ENCODE results near the gene SPRR2B. TPM values are rescaled to one million over a fixed set of nuclear protein-coding genes. Genes with fewer than 3 reads are reported as not detected.
"Not testable (repeated sequence)": the region's sequence is repeated elsewhere in the genome, so short reads cannot be mapped to it uniquely, and the experiment has no call there.

The SPRR2B gene
- total RNA-seq, 1 donor from 2014 or later, result not detected

DNA sequence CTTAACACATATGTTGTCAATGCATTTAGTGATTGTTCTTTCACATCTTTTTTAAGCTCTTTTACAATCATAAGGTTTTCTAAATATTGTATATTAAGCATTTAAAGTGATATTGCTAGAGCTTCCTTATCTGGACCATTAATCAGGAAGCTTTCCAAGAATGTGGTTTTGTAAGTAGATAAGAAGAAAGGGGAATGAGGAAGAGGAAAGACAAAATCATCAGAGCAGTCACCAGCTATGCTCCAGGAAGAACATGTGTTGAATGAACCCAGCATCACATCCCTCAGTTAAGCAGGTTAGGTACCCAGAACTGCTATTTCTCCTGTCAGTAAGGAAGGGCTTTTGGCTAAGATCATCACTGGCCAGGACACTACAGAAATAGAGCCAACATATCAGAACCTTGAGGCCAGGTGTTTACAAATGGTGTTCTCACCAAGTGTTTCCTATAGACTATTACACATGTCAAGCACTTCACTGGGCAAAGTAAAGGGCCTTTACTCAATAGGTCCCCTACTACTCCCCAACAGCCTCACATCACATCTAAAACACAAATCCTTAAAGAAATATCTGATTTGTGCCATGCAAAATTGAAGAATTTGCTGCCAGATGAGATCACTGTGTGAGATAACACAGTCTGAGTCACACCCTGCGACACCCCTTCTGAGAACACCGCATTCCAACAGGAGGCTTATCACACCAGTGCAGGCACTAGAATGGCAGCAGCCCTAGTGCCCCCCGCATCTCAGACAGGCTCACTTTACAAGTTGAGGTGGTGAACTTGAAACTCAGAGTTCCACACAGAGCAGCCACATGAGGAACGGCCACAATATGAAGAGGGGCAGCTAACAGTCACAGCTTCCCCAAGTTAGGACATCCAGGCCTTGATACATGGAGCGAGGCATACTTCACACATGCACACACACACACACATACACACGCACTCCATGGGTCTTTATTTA lies 12.3 kb downstream of the SPRR2B start:
- H3K36me3 Mint-ChIP-seq (ENCODE audit: low read depth), result no peaks in the 10 kb centered on the region
- H3K9me3 Mint-ChIP-seq, result no peaks in the 10 kb centered on the region
- H3K27me3 Mint-ChIP-seq, result peaks cover 14% of the 10 kb centered on the region
- H3K4me3 Mint-ChIP-seq, result no peak overlapping the region
- intact Hi-C loops (cut with micrococcal nuclease), result no loop called here
- no peaks in the 10 kb centered on the region for H3K4me1 Mint-ChIP-seq
- H3K27ac Mint-ChIP-seq, result no peak overlapping the region
- DNase-seq, result no peak

DNA sequence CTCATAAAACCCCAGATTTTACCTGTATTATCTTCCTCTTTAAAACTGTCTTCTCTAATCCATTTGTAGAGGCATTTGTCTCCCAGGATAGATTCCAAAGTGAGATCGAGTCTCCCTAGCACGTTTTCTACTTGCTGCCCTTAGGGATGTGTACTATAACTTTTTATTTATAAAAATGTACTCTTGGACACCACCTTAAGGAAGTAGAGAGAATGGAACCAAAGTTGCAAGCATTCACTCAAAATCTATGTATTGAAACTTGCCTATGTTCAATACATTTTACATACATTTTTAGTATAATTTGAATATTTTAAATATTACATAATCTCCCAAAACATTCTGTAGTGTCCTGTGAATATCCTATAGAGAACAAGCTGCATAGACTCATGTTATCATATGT lies 13.3 kb downstream of the SPRR2B start:
- H3K4me1 Mint-ChIP-seq, result no peaks in the 10 kb centered on the region
- H3K9me3 Mint-ChIP-seq, result no peaks in the 10 kb centered on the region
- no peaks in the 10 kb centered on the region for H3K36me3 Mint-ChIP-seq (ENCODE audit: low read depth)

DNA sequence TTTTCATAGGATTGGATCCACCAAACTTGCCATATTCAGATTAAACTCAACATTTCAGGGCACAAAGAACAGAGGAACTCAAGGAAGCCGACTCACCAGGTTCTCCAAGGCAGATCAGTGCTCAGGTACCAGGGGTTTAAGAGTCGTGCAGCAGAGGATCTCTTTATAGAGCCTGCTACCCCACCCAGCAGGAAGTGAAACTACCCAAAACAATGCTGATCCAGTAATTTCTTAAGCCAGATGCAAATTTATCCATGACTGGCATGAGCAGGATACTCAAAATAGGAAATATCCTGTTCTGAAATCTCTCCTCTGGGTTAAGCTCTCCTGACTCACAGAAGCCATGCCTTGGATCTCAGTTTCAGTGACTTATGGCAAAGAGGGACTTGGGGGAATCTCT lies 14.0 kb downstream of the SPRR2B start, which contains the start of gene SPRR2A:
TSS of gene SPRR2A (minus strand) at position 138 of the 400 bp plus-strand sequence. CDS start 777 bp downstream, outside the sequence.
- peaks cover 18% of the 10 kb centered on the region for H3K27me3 Mint-ChIP-seq
- no peaks in the 10 kb centered on the region for H3K9me3 Mint-ChIP-seq
- intact Hi-C loops (cut with micrococcal nuclease), result no loop called here
- no peak within 1 kb of the TSS for H3K27ac Mint-ChIP-seq
- no peak for DNase-seq
- H3K36me3 Mint-ChIP-seq (ENCODE audit: low read depth), result no peaks in the 10 kb centered on the region
- no peak within 1 kb of the TSS for H3K4me3 Mint-ChIP-seq
- H3K4me1 Mint-ChIP-seq, result no peaks in the 10 kb centered on the region

More for the DNA sequence above, 13.3 kb downstream of the SPRR2B start:
- DNase-seq, result no peak
- Mint-ChIP-seq H3K4me3 (no peak overlapping the region), H3K27ac (no peak overlapping the region), H3K27me3 (peaks cover 17% of the 10 kb centered on the region)
- intact Hi-C loops (cut with micrococcal nuclease), result no loop called here

DNA sequence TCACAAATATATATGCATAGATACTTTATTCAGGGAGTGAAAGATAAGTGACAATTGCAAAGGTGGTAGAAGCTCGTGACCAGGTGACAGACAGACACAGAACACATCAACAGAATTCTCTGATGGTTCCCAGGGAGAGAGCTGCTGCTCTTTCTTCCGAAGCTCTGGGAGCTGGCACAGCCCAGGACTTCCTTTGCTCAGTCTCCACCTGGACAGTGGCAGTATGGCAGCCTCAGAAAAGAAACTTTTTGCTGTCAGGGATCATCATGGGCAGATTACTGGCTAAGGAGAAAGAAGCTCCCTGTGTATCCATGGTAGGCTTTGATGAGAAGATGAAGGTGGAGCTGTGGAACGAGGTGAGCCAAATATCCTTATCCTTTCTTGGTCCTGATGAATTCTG lies 15.3 kb downstream of the SPRR2B start:
- DNase-seq; H3K36me3 Mint-ChIP-seq (ENCODE audit: low read depth); H3K9me3 Mint-ChIP-seq; H3K4me3 Mint-ChIP-seq; H3K4me1 Mint-ChIP-seq; intact Hi-C loops (cut with micrococcal nuclease); H3K27ac Mint-ChIP-seq: not testable (repeated sequence)
- peaks cover 22% of the 10 kb centered on the region for H3K27me3 Mint-ChIP-seq

DNA sequence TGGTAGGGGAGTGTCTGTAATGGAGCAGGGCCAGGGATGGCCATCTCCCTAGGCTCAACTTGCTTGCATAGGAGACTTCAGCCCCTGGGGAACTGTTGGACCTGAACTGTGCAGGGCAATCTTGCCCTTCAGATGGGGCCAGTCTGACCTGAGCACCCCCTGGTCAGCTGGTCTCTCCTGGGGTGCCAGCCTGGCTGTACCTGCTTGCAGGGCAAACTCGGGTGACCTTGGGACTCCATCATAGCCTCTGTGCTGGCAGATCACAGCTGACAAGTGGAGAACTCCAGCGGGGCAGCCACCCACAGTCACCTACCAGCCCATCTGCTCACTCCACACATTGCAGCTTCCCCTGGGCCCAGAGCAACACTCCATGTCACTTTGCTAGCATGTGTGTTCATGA lies 22.2 kb downstream of the SPRR2B start:
- peaks cover 21% of the 10 kb centered on the region for H3K27me3 Mint-ChIP-seq
- H3K4me3 Mint-ChIP-seq, result no peak overlapping the region
- H3K36me3 Mint-ChIP-seq (ENCODE audit: low read depth), result no peaks in the 10 kb centered on the region
- DNase-seq, result no peak
- no peaks in the 10 kb centered on the region for H3K9me3 Mint-ChIP-seq
- no peaks in the 10 kb centered on the region for H3K4me1 Mint-ChIP-seq
- intact Hi-C loops (cut with micrococcal nuclease), result no loop called here
- no peak overlapping the region for H3K27ac Mint-ChIP-seq

DNA sequence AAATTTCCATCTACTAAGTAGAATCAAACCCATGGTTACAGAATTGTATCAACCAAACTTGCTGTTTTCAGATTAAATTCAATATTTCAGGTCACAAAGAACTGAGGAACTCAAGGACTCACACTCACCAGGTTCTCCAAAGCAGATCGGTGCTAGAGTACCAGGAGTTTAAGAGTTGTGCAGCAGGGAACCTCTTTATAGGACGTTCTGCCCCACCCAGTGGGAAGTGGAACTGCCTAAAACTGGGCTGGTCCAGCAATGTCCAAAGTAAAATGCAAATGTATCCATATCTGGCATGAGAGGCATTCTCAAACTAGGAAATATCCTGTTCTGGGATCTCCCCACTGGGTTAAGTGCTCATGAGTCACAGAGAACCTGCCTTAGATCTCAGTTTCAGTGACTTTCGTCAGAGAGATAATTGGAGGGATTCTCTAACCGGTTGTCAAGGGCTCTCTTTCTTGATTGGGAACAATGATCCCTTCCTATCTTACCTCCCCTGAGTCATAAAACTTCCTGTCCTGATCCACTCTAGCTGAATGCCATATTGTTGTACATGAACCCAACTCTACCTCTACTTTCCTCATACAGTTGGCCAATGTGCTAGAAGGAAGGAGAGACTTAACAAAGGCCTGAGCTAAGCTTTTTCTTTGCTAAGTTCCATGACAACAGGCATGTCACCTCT lies 30.3 kb downstream of the SPRR2B start, which contains the start of gene SPRR2D:
TSS of gene SPRR2D (minus strand) at position 171 of the 682 bp plus-strand sequence. CDS start 774 bp downstream, outside the sequence.
- H3K9me3 Mint-ChIP-seq, result no peaks in the 10 kb centered on the region
- H3K27ac Mint-ChIP-seq, result no peak within 1 kb of the TSS
- intact Hi-C loops (cut with micrococcal nuclease), result no loop called here
- H3K4me3 Mint-ChIP-seq, result no peak within 1 kb of the TSS
- H3K27me3 Mint-ChIP-seq, result peaks cover 14% of the 10 kb centered on the region
- no peaks in the 10 kb centered on the region for H3K36me3 Mint-ChIP-seq (ENCODE audit: low read depth)
- DNase-seq, result no peak
- no peaks in the 10 kb centered on the region for H3K4me1 Mint-ChIP-seq

DNA sequence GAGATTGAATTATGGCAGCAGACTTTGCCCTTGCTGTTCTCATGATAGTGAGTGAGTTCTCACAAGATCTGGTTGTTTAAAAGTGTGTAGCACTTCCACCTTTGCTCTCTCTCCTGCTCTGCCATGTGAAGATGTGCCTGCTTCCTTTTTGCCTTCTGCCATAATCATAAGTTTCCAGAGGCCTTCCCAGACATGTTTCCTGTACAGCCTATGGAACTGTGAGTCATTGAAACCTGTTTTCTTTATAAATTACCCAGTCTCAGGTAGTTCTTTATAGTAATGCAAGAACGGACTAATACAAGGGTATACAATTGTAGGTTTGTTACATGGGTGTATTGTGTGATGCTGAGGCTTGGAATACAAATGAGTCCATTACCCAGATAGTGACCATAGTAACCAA lies 36.2 kb downstream of the SPRR2B start:
- no peak overlapping the region for H3K27ac Mint-ChIP-seq
- intact Hi-C loops (cut with micrococcal nuclease), result no loop called here

DNA sequence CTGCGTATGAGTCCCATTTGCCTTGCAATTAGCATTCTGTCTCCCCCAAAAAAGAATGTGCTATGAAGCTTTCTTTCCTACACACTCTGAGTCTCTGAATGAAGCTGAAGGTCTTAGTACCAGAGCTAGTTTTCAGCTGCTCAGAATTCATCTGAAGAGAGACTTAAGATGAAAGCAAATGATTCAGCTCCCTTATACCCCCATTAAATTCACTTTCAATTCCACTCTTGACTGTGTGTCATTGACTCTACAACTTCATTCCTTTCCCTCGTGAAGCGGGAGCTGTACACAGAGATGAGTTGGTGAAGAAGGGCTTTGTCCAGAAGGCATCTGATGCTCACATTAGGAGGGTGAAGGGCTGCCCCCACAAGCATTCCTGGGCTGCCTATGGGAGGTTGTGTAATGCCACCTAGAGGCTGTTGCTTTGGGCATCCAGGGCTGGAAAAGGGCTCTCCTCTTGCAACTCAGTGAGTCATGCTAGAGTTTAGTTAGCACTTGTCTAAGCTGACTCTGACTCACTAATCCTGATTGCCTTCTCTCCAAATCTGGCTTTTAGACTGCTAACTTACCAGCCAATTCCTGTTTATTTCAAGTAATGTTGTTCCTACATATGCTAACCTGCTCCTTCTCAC lies 38.6 kb downstream of the SPRR2B start:
- Mint-ChIP-seq H3K9me3 (no peaks in the 10 kb centered on the region), H3K4me1 (no peaks in the 10 kb centered on the region), H3K36me3 (ENCODE audit: low read depth) (no peaks in the 10 kb centered on the region), H3K27me3 (peaks cover 8% of the 10 kb centered on the region), H3K4me3 (no peak overlapping the region), H3K27ac (no peak overlapping the region)
- intact Hi-C loops (cut with micrococcal nuclease), result no loop called here
- DNase-seq, result no peak

More for the DNA sequence above, 36.2 kb downstream of the SPRR2B start:
- no peak for DNase-seq
- H3K36me3 Mint-ChIP-seq (ENCODE audit: low read depth), result no peaks in the 10 kb centered on the region
- H3K4me1 Mint-ChIP-seq, result no peaks in the 10 kb centered on the region
- H3K9me3 Mint-ChIP-seq, result no peaks in the 10 kb centered on the region
- peaks cover 10% of the 10 kb centered on the region for H3K27me3 Mint-ChIP-seq
- no peak overlapping the region for H3K4me3 Mint-ChIP-seq

DNA sequence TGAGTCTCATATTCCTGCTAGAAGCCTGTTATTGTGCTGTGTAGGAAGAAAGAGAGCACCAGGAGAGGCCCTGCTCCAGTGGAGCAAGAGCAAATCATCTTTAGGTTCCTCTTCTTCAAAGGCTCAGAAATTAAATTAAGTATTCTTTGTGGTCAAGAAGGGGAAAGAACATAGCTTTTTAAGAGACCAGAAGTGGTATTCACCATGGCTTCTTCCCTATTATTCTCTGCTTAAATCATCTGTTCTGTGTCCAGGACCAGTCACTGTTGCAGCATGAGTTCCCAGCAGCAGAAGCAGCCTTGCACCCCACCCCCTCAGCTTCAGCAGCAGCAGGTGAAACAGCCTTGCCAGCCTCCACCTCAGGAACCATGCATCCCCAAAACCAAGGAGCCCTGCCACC lies 39.3 kb downstream of the SPRR2B start:
- intact Hi-C loops (cut with micrococcal nuclease), result no loop called here
- Mint-ChIP-seq H3K27me3 (peaks cover 7% of the 10 kb centered on the region), H3K27ac (no peak overlapping the region), H3K9me3 (no peaks in the 10 kb centered on the region), H3K36me3 (ENCODE audit: low read depth) (no peaks in the 10 kb centered on the region), H3K4me3 (no peak overlapping the region), H3K4me1 (no peaks in the 10 kb centered on the region)
- DNase-seq, result no peak

DNA sequence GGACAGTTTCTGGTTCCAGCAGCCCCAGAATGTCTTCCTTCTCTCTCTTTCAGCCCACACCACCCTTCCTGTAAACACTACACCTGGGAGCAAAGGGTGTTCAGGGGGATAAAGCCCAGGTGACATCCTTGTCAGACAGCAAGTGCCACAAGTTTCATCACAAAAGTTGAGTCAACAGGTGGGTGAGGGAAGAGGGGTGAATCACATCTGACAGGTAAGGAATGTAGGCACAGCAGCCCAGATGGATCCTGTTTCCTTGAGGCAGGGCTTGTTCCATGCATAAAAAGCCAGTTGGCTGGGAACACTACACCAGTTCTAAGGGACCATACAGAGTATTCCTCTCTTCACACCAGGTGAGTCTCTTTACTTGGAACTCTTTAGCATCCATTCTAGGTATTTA lies 40.5 kb downstream of the SPRR2B start, which contains the start of gene SPRR1B:
TSS of gene SPRR1B (plus strand) at position 309 of the 400 bp plus-strand sequence. CDS start 1,143 bp downstream, outside the sequence.
- H3K36me3 Mint-ChIP-seq (ENCODE audit: low read depth), result no peaks in the 10 kb centered on the region
- H3K27ac Mint-ChIP-seq, result no peak within 1 kb of the TSS
- no peaks in the 10 kb centered on the region for H3K9me3 Mint-ChIP-seq
- no peaks in the 10 kb centered on the region for H3K4me1 Mint-ChIP-seq
- peaks cover 7% of the 10 kb centered on the region for H3K27me3 Mint-ChIP-seq
- intact Hi-C loops (cut with micrococcal nuclease), result no loop called here
- no peak for DNase-seq
- no peak within 1 kb of the TSS for H3K4me3 Mint-ChIP-seq

DNA sequence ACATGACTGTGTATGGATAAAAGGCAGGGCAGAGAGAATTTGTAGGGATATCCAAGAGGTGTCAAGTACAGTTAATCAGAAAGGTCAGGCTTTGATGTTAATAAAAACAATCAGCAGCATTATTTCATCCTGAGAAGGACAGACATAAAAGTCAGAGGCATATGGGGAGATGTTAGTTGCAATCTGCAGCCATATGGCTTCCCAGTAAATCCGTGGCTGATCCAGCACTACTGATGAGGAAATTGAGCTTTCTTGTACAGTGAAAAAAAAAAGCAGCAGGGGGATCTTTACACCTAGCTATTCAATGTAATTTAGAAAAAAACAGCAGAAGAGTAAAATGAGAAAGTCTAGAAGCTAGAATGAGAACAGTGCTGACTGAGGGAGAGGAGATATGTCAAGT lies 42.6 kb downstream of the SPRR2B start:
- H3K27ac Mint-ChIP-seq, result no peak overlapping the region
- no peak for DNase-seq
- H3K4me3 Mint-ChIP-seq, result no peak overlapping the region
- no peaks in the 10 kb centered on the region for H3K9me3 Mint-ChIP-seq
- no peaks in the 10 kb centered on the region for H3K36me3 Mint-ChIP-seq (ENCODE audit: low read depth)
- no peaks in the 10 kb centered on the region for H3K4me1 Mint-ChIP-seq
- intact Hi-C loops (cut with micrococcal nuclease), result no loop called here
- H3K27me3 Mint-ChIP-seq, result peaks cover 8% of the 10 kb centered on the region

DNA sequence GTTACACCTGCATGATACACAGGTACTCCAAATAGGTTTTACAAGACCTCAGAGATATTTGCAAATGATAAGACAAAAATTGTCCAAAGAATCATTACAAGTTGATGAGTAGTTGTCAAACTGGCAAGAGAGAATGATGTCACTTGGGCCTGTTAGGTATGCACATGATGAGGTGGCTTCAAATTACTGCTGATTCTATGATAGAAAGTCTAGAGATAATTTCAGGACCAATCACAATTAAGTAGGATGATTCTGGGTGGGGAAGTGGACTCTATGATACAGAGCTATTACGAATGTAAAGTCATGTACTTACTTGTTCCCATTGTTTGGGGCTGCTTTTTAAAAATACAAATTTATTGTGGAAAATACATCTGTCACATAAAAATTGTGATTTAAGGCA lies 45.6 kb downstream of the SPRR2B start:
- no peak for DNase-seq
- Mint-ChIP-seq H3K36me3 (ENCODE audit: low read depth) (no peaks in the 10 kb centered on the region), H3K9me3 (no peaks in the 10 kb centered on the region), H3K27ac (no peak overlapping the region), H3K4me1 (no peaks in the 10 kb centered on the region), H3K27me3 (peaks cover 5% of the 10 kb centered on the region), H3K4me3 (no peak overlapping the region)
- intact Hi-C loops (cut with micrococcal nuclease), result no loop called here

DNA sequence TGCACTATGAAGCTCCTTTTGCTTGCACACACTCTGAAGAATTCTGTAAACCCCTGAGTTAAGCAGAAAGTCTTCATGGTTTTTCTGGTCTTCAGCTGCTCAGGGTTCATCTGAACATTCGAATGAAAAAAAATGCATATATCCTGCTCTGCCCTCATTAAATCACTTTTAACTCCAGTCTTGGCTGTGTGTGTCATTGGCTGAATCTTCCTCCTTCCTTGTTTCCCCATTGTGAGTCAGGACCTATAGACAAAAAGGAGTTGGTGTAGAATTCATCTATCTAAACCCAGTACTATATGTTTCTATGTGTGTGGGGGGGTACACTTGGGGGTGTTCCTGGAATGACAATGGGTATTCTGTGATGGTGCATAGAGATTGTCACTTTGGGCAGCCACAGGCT lies 47.0 kb downstream of the SPRR2B start:
- Mint-ChIP-seq H3K27ac (no peak overlapping the region), H3K9me3 (no peaks in the 10 kb centered on the region), H3K27me3 (peaks cover 11% of the 10 kb centered on the region), H3K4me3 (no peak overlapping the region), H3K36me3 (ENCODE audit: low read depth) (no peaks in the 10 kb centered on the region), H3K4me1 (no peaks in the 10 kb centered on the region)
- DNase-seq, result no peak
- intact Hi-C loops (cut with micrococcal nuclease), result no loop called here

DNA sequence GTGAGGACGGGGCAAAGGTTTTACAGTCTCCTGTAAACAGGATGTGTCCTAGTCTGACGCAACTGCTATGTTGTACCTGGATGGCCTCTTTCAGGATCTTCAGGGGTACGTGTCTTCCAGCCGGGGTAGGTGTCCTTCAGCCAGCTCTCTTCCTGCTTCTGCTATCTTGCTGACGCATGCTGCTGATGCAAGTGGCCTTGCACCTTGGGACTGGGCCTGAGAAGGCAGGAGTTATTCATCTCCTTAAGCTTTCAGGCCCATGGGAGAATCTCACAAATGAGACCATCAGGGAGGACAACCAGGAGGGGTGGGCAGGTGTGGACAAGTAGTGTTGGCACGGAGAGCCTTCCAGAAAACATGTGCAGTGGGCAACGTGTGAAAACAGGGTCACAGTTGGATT lies 48.3 kb downstream of the SPRR2B start:
- H3K9me3 Mint-ChIP-seq, result no peaks in the 10 kb centered on the region
- H3K4me3 Mint-ChIP-seq, result no peak overlapping the region
- no peak overlapping the region for H3K27ac Mint-ChIP-seq
- H3K4me1 Mint-ChIP-seq, result no peaks in the 10 kb centered on the region
- H3K27me3 Mint-ChIP-seq, result peaks cover 12% of the 10 kb centered on the region
- no peaks in the 10 kb centered on the region for H3K36me3 Mint-ChIP-seq (ENCODE audit: low read depth)
- intact Hi-C loops (cut with micrococcal nuclease), result no loop called here
- no peak for DNase-seq
